Activated T-cell treated with anti-CD3 and anti-CD28 coated beads, Interleukin-2, amount 50 U/mL, for 24 hours (primary cell): ENCODE data around the gene C20orf96.

ENCODE experiments used
- DNase-seq: peaks from one replicate; pipeline ENCODE4 v3.0.0-alpha.2; 2020
- H3K27ac Mint-ChIP-seq: 2 replicates; pipeline ENCODE4 v1.8.0; 2020; ENCODE audit warnings: mild to moderate bottlenecking, mixed read lengths
- H3K27me3 Mint-ChIP-seq: 2 replicates; pipeline ENCODE4 v1.8.0; 2020; ENCODE audit warnings: mixed read lengths
- H3K36me3 Mint-ChIP-seq: 2 replicates; pipeline ENCODE4 v1.8.0; 2020; ENCODE audit warnings: low read depth, mixed read lengths
- H3K4me1 Mint-ChIP-seq: 2 replicates; pipeline ENCODE4 v1.8.0; 2020; ENCODE audit warnings: low read depth, mixed read lengths
- H3K4me3 Mint-ChIP-seq: 2 replicates; pipeline ENCODE4 v1.8.0; 2020; ENCODE audit warnings: mild to moderate bottlenecking, moderate library complexity, mixed read lengths
- H3K9me3 Mint-ChIP-seq: 2 replicates; pipeline ENCODE4 v1.8.0; 2020; ENCODE audit warnings: mixed read lengths

C20orf96 gene

DNA sequence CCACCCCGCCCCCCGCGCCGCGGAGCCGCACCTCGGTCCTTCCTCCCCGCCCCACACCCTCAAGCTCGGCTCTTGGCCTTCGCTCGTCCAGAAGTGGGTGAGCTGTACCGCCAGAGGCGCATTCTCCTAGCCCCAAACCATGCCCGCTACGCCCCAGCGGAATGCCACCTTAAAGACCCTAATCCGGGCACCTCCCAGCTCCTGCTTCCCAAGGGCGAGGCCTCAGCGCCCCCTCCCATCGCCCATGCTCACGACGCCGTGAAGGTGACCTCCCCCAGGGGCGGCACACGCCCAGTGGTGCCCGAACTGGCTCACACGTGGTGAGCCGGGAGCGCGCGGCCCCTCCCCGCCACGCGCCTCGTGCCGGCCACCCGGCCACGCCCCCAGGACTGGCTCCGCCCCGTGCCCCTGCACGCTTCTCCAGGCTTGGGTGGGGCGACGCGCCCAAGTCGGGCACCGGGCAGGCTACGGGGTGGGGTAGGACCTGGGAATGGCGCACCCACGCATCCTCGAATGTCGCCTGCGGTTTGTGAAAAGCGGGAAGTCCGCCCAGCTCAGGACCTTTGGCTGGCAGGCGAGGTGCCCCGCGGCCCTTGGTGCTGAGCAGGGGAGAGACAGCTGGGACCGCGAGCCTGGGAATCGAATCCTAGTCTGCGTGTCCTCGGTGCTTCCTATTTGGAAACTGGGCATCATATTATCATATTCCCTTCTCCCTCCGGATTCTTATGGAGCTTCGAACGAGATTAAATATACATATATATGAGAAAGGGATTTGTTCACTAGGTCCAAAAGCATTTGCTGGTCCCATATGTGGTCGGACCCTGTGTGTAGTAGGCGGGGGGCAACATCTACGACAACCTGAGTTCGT, 33.9 kb upstream of the C20orf96 start:
- Mint-ChIP-seq H3K27me3 (no peaks in the 10 kb centered on the region), H3K4me1 (peaks cover 35% of the 10 kb centered on the region), H3K4me3 (peak overlapping the region; percentile 86), H3K27ac (peak overlapping the region; percentile 93), H3K9me3 (no peaks in the 10 kb centered on the region), H3K36me3 (no peaks in the 10 kb centered on the region)
- peak; percentile 97 for DNase-seq

DNA sequence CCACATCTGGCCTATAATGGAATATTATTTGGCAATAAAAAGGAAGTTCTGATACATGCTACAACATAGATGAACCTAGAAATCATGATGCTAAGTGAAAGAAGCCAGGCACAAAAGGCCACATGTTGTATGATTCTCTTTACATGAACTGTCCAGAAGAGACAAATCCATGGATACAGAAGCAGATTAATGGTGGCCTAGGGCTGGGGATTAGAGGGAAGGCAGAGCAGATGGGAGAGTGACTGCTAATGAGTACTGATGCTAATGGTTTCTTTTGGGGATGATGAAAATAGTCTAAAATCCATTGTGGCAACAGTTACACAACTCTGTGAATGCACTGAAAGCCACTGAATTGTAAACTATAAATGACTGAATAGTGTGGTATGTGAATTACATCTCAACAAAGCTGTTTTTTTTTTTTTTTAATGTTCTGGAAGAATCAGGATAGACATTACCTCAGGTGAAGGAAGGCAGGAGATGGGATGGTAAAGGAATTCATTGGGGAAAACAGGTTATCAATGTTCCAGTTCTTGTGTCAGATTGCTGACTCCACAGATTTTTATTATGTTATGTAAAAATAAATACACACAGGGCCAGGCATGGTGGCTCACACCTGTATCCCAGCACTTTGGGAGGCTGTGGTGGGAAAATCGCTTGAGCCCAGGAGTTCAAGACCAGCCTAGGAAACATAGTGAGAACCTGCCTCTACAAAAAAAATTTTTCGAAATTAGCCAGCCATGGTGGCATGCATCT, 25.9 kb upstream of the C20orf96 start:
- no peak for DNase-seq
- Mint-ChIP-seq H3K27me3 (no peaks in the 10 kb centered on the region), H3K4me3 (no peak overlapping the region), H3K27ac (no peak overlapping the region), H3K36me3 (no peaks in the 10 kb centered on the region), H3K4me1 (peaks cover 5% of the 10 kb centered on the region), H3K9me3 (no peaks in the 10 kb centered on the region)

DNA sequence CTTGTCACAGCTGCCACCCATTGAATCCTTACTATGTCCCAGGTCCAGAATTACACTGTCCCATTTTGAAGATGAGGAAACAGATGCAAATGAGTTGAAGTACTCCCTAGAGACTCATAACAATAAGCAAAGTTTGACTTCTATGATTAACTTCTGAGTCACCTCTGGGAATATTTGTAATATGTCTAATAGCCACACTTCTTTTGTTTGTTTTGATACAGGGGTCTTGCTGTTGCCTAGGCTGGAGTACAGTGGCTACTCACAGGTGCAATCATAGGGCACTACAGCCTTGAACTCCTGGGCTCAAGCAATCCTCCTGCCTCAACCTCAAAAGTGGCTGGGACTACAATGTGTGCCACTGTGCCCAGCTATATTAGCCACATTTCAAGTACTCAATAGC, 23.4 kb upstream of the C20orf96 start:
- no peak overlapping the region for H3K4me3 Mint-ChIP-seq
- H3K4me1 Mint-ChIP-seq = peaks cover 16% of the 10 kb centered on the region
- no peaks in the 10 kb centered on the region for H3K36me3 Mint-ChIP-seq
- no peaks in the 10 kb centered on the region for H3K9me3 Mint-ChIP-seq
- no peaks in the 10 kb centered on the region for H3K27me3 Mint-ChIP-seq
- no peak for DNase-seq
- no peak overlapping the region for H3K27ac Mint-ChIP-seq

DNA sequence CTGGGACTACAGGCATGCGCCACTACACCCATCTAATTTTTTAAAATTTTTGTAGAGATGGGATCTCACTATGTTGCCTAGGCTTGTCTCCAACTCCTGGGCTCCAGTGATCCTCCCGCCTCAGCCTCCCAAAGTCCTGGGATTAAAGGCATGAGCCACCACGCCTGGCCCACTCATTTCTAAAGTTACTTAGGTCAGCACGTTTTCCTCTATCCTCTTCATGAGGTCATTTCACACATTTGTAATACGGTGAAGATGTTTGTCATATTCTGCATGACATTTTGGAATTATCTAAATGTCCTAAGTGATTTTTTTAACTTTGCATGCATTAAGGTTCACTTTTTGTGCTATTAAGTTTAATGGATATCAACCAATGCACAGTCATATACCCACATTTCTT, 22.9 kb upstream of the C20orf96 start:
- H3K27ac Mint-ChIP-seq = no peak overlapping the region

DNA sequence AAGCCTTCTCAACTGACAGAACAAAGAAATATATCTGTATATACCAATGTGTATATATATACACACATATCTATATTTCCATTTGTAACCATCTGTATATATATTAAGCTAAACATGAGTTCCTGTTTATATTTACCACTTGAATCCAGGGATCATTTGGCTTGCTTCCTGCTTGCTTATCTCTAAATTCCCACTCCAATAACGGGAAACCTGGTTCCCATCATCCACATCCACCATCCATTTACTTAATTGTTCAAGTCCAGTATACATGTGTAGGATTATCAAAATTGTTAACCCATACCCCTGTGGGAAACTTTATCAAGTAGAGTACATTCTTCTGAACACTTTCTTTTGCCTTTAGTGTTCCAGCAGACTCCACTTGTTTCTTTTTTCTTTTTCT, 22.3 kb upstream of the C20orf96 start:
- Mint-ChIP-seq H3K27ac (no peak overlapping the region), H3K4me1 (peaks cover 16% of the 10 kb centered on the region)

More for the DNA sequence above, 22.9 kb upstream of the C20orf96 start:
- Mint-ChIP-seq H3K9me3 (no peaks in the 10 kb centered on the region), H3K36me3 (no peaks in the 10 kb centered on the region), H3K4me1 (peaks cover 16% of the 10 kb centered on the region), H3K27me3 (no peaks in the 10 kb centered on the region), H3K4me3 (no peak overlapping the region)
- no peak for DNase-seq

DNA sequence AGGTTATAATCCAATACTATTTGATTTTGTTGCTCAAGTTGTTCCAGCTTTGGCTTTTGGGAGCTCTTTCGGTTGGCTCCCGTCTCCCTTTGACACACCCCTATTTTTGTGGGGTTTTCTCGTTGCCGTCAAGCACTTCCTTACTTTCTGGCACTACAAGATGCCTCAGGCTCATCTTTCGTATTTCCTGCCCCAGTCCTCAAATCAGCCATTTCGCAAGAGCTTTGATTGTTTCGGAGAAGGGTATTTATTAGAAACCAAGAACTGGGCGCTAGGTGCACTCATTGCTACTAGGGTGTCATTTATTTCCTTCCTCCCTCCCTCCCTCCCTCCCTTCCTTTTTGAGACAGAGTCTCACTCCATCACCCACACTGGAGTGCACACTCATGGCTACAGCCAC, 21.5 kb upstream of the C20orf96 start:
- Mint-ChIP-seq H3K27ac (no peak overlapping the region), H3K27me3 (no peaks in the 10 kb centered on the region), H3K4me1 (peaks cover 16% of the 10 kb centered on the region), H3K4me3 (no peak overlapping the region), H3K9me3 (no peaks in the 10 kb centered on the region), H3K36me3 (no peaks in the 10 kb centered on the region)
- DNase-seq = no peak

More for the DNA sequence above, 22.3 kb upstream of the C20orf96 start:
- Mint-ChIP-seq H3K27me3 (no peaks in the 10 kb centered on the region), H3K9me3 (no peaks in the 10 kb centered on the region), H3K4me3 (no peak overlapping the region), H3K36me3 (no peaks in the 10 kb centered on the region)
- no peak for DNase-seq

DNA sequence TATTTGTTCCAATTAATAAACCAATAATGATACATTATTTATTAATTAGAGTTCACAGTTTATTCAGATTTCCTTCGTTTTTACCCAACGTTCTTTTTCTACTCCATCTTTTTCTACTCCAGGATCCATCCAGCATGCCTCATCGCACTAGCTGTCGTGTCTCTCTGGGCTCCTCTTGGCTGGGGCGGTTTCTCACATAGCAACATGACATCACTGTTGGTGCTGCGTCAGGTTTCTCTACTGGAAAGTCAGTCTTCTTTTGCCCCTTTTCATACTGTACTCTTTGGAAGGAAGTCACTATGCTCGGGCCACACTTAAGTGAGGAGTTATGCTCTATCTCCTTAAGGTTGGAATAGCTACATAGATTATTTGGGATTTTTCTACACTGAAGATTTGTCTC, 21.1 kb upstream of the C20orf96 start:
- H3K27me3 Mint-ChIP-seq = no peaks in the 10 kb centered on the region
- H3K4me3 Mint-ChIP-seq = no peak overlapping the region
- no peaks in the 10 kb centered on the region for H3K36me3 Mint-ChIP-seq

DNA sequence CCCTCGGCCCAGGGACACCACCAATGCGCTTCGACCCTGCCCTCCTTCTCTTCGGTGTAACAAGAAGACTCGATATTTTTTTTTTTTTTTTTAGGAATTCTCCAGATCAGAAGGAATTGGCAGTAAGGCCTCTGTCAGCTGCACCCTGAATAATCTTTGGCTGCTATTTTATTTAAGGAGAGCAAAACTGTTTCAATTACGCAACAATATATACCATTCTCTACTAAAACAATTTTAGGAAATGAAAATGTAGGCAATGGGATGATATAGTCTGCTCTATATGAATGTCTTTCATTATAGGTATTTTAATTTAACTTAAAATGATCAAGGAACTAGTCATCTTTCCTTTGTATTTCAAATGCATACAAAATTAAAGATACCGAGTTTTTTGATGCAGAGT, 20.1 kb upstream of the C20orf96 start:
- H3K4me3 Mint-ChIP-seq = peak overlapping the region; percentile 65
- no peak for DNase-seq
- H3K27me3 Mint-ChIP-seq = no peaks in the 10 kb centered on the region
- H3K27ac Mint-ChIP-seq = no peak overlapping the region
- peaks cover 16% of the 10 kb centered on the region for H3K4me1 Mint-ChIP-seq
- no peaks in the 10 kb centered on the region for H3K36me3 Mint-ChIP-seq
- no peaks in the 10 kb centered on the region for H3K9me3 Mint-ChIP-seq

More for the DNA sequence above, 21.1 kb upstream of the C20orf96 start:
- Mint-ChIP-seq H3K27ac (no peak overlapping the region), H3K4me1 (peaks cover 16% of the 10 kb centered on the region), H3K9me3 (no peaks in the 10 kb centered on the region)
- DNase-seq = no peak

DNA sequence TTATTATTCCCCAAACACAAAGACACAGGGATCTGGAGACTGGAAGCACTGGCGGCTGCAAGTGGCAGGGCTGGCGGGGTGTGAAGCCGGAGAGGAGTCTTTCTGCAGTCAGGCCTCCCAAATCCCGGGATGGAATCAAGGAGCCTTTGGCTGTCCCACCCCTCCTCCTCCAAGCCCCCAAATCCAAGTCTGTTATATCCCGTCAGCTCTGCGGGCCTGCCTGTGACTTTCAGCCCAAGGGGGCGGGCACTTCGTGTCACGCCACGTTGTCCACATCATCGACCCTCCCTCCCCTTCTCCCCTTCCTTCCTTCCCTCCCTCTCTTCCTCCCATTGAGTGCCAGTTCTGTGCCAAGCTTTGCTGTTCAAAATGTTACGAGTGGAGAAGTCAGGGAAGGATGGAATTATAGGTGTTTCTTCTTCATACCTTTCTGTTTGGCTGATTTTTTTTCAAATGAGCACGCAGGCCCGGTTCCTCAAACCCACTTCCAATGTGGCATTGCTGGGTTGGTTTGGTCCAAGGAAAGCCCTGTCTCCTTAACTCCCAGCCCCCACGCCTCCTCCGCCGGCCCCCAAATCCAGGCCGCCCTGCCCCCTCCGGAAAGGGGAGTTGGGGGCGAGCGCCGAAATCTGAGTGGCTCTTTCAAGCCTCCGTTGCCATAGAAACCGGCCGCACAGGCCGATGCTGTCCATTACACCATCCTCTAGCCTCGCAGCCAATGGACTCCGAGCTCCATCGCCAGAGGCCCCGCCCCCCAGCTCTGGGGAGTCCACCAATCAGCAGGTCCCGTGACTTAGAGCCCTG, 19.5 kb upstream of the C20orf96 start:
- no peaks in the 10 kb centered on the region for H3K9me3 Mint-ChIP-seq
- H3K36me3 Mint-ChIP-seq = no peaks in the 10 kb centered on the region
- H3K27me3 Mint-ChIP-seq = no peaks in the 10 kb centered on the region
- no peak overlapping the region for H3K27ac Mint-ChIP-seq
- H3K4me3 Mint-ChIP-seq = peak overlapping the region; percentile 65
- DNase-seq = peak; percentile 84
- H3K4me1 Mint-ChIP-seq = peaks cover 16% of the 10 kb centered on the region

DNA sequence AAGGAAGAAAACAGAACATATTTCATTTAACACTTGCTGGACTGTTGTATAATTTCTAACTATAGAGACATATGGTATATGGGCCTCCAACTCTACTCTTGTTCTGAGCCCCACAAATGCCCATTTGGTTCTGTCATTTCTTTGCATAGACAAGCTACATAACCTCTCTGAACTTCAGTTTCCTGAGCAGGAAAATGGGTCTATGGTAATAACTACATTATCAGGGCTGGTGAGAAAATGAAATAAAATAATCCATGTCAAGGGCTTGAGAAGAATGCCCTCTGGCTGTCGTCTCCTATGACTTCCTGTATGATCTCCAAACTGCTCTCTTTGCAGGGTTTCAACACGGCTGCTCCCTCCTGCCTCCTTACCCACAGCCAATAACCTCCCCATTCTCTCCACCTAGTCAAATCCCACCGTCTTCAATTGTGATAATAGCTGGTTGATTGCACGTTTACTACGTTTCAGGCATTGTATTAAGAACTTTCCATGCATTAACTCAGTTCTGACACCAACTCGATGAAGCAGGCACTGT, 18.8 kb upstream of the C20orf96 start:
- Mint-ChIP-seq H3K27ac (no peak overlapping the region), H3K9me3 (no peaks in the 10 kb centered on the region), H3K36me3 (no peaks in the 10 kb centered on the region), H3K4me1 (peaks cover 16% of the 10 kb centered on the region), H3K4me3 (no peak overlapping the region), H3K27me3 (no peaks in the 10 kb centered on the region)
- no peak for DNase-seq

DNA sequence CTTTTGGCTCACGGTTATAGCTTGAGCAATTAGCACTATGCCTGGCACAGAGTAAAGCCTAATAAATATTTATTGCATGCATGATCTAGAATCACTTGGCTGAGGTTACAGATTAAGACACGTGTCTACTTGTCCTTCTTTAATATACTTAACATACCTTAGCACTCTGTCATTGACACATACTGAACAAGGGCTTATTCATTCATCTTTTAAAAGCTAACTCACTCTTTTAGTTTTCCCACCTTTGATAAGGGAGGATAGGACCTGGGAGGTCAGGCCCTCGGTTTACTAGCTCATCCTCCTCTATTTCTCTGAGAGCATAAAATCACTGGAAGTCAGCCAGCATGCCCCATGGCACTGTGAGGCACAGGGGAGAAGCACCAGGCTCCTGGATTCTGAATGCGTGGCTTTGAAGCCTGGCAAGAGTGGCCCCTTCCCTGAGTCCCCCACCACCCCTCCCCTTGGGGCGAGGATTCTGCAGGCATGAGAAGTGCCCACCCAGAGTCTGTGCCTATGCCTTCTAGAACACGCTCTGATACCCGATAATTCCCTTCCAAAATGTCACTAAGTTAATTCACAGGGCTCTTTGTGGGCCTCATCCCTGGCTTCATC, 18.0 kb upstream of the C20orf96 start:
- DNase-seq = no peak
- Mint-ChIP-seq H3K27me3 (no peaks in the 10 kb centered on the region), H3K9me3 (no peaks in the 10 kb centered on the region), H3K36me3 (no peaks in the 10 kb centered on the region), H3K27ac (no peak overlapping the region), H3K4me3 (no peak overlapping the region), H3K4me1 (peaks cover 14% of the 10 kb centered on the region)

DNA sequence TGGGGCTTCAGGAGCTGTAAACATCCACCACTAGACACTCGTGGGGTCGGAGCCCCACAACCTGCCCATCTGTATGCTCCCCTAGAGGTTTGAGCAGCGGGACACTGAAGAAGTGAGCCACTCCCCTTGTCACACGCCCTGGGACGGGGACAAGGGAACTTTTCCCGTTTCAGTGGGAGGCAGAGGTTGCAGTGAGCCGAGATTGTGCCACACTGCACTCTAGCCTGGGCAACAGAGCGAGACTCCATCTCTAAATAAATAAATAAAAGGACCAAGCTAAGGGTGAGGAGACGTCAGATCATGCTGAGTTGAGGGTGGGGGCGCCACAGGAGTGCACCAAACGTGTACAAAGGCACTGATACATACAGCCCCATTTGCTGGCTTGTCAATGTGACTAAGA, 15.2 kb upstream of the C20orf96 start:
- Mint-ChIP-seq H3K27ac (no peak overlapping the region), H3K9me3 (no peaks in the 10 kb centered on the region), H3K4me1 (peaks cover 33% of the 10 kb centered on the region), H3K4me3 (no peak overlapping the region), H3K36me3 (peaks cover 17% of the 10 kb centered on the region), H3K27me3 (no peaks in the 10 kb centered on the region)
- DNase-seq = no peak

DNA sequence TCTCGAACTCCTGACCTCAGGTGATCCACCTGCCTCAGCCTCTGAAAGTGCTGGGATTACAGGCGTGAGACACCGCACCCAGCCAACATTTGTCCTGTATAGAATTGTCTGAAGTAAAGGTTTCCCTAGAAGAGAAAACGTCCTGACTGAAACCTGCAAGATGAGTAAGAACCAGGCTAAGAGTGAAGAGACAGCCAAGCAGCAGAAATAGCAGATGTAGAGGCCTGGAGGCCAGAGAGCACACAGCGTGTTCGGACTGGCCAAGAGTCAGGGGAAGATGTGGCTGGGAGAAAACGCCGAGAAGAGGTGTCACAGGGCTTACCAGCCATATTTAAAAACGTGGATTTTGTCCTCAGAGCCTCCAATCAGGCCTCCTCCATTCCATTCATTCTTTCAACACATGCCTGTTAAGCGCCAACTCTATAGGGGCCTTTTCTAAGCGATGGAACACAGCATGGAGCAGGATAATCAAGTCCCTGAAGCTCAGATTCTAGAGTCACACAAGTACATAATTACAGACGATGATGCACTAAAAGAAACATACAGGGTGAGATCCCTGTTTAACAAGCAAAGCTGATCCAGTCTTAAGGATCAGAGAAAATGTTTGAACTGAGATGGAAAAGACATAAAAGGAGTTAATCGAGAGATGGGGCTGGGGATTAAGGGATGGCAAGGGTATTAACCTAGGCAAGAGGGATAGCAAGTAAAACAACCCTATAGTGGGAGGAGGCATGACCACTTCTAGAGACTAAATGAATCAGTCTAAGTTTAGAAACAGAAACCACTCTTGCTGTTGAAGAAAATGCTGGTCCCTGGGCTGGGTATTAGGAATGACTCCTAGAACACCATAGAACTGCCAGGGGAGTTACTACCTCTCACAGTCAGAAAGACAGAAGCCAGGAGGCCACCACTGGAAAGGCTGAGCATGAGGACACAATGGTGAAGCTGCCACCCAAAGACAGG, 11.6 kb upstream of the C20orf96 start:
- Mint-ChIP-seq H3K4me3 (peak overlapping the region; percentile 53), H3K27ac (peak overlapping the region; percentile 56), H3K27me3 (no peaks in the 10 kb centered on the region), H3K36me3 (peaks cover 48% of the 10 kb centered on the region), H3K9me3 (no peaks in the 10 kb centered on the region), H3K4me1 (peaks cover 40% of the 10 kb centered on the region)
- DNase-seq = no peak
